Spleen (tissue), 7 donors: Measurements from ENCODE around the gene PAX1.

Experiments
- POLR2A ChIP-seq, 3 donors: fragments of 450-650 bp; IDR thresholded peaks; one replicate each; pipeline ENCODE4 v1.5.1; 2017; ENCODE audit warnings: antibody characterized with exemption in 3 of 3, mild to moderate bottlenecking in 1 of 3
- TF ChIP-seq, protein P1 (sequence below), 11 experiments: fragments of 200-600 bp in 7 of 11; fragments of 450-650 bp in 4 of 11; sonication (generic) in 4 of 11; IDR thresholded peaks in 8 of 11; conservative IDR thresholded peaks in 3 of 11; 1 replicate in 7 of 11; 2 replicates in 4 of 11; pipeline versions ENCODE4 v1.4.0 to v1.8.0; 2016 to 2021; ENCODE audit warnings: antibody characterized with exemption in 11 of 11, inconsistent platforms in 4 of 11, mild to moderate bottlenecking in 1 of 11
- donor health status: DM: no; HTN: no; CAD: no; lungs with moderate emphysema.
- donor health status: DM: no; HTN: no; CAD: no.
- donor health status: DM: no; HTN: no; CAD: no.

DNA sequence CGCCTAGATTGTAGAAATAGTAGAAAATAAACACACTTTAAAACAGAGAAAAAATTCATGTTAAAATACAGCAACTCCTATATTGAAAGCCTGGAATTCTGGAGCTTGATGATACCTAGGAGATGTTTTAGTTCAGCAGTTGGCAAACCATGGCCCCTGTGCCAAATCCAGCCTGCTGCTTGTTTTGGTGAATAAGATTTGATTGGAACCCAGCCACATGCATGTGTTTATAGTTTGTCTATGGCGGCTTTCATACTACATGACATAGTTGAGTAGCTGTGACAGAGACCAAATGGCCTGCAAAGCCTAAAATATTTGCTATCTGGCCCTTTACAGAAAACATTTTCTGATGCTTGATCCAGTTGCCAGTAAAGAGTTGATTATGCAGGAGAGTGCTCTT lies 57.2 kb downstream of the PAX1 start:
- TF ChIP-seq, protein P1, sequence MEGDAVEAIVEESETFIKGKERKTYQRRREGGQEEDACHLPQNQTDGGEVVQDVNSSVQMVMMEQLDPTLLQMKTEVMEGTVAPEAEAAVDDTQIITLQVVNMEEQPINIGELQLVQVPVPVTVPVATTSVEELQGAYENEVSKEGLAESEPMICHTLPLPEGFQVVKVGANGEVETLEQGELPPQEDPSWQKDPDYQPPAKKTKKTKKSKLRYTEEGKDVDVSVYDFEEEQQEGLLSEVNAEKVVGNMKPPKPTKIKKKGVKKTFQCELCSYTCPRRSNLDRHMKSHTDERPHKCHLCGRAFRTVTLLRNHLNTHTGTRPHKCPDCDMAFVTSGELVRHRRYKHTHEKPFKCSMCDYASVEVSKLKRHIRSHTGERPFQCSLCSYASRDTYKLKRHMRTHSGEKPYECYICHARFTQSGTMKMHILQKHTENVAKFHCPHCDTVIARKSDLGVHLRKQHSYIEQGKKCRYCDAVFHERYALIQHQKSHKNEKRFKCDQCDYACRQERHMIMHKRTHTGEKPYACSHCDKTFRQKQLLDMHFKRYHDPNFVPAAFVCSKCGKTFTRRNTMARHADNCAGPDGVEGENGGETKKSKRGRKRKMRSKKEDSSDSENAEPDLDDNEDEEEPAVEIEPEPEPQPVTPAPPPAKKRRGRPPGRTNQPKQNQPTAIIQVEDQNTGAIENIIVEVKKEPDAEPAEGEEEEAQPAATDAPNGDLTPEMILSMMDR (IDR thresholded peaks at IDR 0.05 in 8 of 11, conservative IDR thresholded peaks at IDR 0.05 in 3 of 11): no peak
- no peak for TF ChIP-seq POLR2A (IDR thresholded peaks at IDR 0.05)
